Hepatocyte (in vitro differentiated cells): Measurements from ENCODE around the gene MAN1B1.

Experiments
- CTCF ChIP-seq: fragments of 200-600 bp; sonication (generic); IDR thresholded peaks from 2 replicates; pipeline ENCODE4 v1.5.1; 2016; ENCODE audit warnings: antibody characterized with exemption, mild to moderate bottlenecking; ENCODE audit not compliant: poor library complexity
- EZH2phosphoT487 ChIP-seq: fragments of 200-600 bp; sonication (generic); IDR thresholded peaks from one replicate; pipeline ENCODE4 v1.6.1; 2018; ENCODE audit warnings: antibody characterized with exemption, mild to moderate bottlenecking, low read depth, moderate library complexity; ENCODE audit not compliant: unreplicated experiment, severe bottlenecking

GRCh38 chr9:137085920-137086530 is 760 bp upstream of the MAN1B1 start:
- TF ChIP-seq CTCF (no peak), EZH2phosphoT487 (no peak)
